Measurements from ENCODE around the gene PSORS1C1.

DNA sequence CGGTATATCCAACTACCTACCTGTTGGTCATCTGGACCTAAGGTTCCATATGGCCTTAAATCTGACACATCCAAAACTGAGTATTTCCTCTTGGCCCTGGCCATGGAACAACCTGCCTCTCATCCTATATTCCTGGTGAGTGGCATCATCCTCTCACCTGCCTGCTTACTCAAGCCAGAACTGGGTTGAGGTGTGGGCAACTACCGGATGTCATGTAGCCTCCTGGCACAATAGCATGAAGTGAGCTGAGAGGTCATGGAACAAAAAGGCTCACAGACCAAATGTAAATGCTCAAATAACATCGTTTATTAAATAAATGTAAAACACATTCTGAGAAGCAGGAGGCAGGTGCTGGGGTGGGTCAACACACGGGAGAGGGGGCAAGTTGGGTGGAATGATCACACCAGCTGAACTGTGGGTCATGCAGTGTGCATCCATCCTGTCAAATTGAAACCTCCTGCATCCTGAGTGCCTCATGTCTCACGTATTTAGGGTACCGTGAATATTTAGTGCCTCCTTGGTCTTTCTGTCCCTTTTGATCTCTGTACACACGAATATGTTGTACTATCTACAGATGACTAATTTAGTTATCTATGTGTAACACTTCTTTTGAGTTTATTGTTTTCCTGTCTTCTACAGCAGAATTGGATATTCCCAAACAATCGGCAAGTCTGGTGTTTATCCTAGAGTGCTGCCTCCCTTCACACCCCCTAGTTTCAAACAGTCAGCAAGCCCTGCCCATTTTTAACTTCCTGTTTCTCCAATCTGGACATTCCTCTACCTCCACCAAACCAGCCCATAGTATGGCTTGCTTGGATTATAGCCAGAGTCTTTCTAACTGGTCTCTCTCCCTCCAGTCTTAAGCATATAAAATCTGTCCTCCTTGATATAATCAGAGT lies 63.8 kb downstream of the PSORS1C1 start:
- TF ChIP-seq POLR2A (IDR thresholded peaks at IDR 0.05) (no peak), EP300 (IDR thresholded peaks at IDR 0.05) (no peak)
- TF ChIP-seq, protein P1, sequence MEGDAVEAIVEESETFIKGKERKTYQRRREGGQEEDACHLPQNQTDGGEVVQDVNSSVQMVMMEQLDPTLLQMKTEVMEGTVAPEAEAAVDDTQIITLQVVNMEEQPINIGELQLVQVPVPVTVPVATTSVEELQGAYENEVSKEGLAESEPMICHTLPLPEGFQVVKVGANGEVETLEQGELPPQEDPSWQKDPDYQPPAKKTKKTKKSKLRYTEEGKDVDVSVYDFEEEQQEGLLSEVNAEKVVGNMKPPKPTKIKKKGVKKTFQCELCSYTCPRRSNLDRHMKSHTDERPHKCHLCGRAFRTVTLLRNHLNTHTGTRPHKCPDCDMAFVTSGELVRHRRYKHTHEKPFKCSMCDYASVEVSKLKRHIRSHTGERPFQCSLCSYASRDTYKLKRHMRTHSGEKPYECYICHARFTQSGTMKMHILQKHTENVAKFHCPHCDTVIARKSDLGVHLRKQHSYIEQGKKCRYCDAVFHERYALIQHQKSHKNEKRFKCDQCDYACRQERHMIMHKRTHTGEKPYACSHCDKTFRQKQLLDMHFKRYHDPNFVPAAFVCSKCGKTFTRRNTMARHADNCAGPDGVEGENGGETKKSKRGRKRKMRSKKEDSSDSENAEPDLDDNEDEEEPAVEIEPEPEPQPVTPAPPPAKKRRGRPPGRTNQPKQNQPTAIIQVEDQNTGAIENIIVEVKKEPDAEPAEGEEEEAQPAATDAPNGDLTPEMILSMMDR (IDR thresholded peaks at IDR 0.05): no peak

Data from ovary (tissue), 3 donors.